Renal pelvis (tissue), 4 donors: ENCODE measurements around the gene LARGE1. TPM values are rescaled to one million over a fixed set of nuclear protein-coding genes. Genes with fewer than 3 reads are reported as not detected.

Experiments used
- DNase-seq: peaks from one replicate; pipeline ENCODE4 v3.0.0-alpha.2; 2013
- polyA plus RNA-seq, 3 donors: library from polyadenylated mRNA; unstranded; fragments of 120-200 nt; gene quantifications; one replicate each; pipeline ENCODE4 v1.2.1, GENCODE V29; 2013; ENCODE audit not compliant: insufficient read length in 3 of 3

The LARGE1 gene
- polyA plus RNA-seq, 3 donors: 27.6 to 31.2 (median 28.1) TPM

- no peak for DNase-seq
Observed at GRCh38 chr22:33440756-33441155, 479.5 kb downstream of the LARGE1 start.

DNA sequence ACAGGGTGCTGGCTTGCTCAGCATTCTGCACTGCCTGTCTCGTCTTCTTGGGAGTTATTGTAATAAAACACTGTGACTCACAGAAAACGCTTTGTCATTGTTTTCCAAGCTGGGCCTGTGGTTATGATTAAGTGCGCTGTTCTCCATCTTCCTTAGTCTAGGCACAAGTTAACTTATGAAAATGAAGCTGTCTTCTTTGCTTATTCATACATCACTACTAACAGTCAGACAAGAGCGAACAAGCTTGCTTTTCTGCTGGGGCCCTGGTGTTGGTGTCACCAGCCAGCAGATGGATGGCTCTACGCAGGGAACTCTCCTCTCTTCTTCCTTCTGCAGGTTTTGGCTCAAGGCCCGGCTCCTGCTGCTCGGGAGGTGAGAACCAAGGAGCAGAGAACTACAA is 482.0 kb downstream of the LARGE1 start:
- no peak for DNase-seq

DNA sequence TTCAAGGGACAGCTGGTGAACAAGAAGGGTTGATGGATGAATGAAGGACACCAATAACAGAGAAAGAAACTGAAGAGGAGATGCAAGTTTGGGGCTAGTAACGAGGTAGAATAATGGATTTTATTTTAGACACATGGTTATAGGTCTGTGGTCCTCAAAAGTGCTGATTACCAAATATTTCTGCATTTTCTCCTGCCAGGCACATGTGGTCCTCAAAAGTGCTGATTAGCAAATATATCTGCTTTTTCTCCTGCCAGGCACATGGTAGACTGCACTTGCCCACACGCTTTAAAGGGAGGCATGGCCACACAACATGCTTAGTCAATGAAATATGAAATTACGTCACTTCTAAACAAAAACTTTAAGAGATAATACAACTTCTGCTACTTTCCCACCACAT is 489.0 kb downstream of the LARGE1 start:
- DNase-seq: no peak

- no peak for DNase-seq
Observed at GRCh38 chr22:33429281-33429680, 491.0 kb downstream of the LARGE1 start.

GRCh38 chr22:33427461-33427860 is 492.8 kb downstream of the LARGE1 start:
- DNase-seq: no peak

DNA sequence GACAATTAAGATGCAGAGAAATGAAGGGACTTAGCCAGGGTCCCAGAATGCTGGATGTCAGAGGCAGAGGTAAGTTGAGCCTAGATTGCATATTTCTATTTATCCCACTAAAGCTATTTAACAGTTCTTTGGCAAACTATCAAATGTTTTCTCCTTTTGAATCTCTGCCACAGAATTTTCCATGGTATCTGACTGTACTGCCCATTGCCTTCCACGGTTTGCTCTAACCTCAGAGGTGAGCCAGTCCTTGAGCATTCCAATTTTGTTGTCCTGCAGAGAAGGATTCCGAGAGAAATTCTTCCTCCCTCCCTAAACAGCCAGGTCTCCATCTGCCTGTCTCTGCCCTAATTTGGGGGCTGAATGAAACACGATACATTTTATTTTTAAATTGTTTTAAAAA is 493.8 kb downstream of the LARGE1 start:
- no peak for DNase-seq

DNA sequence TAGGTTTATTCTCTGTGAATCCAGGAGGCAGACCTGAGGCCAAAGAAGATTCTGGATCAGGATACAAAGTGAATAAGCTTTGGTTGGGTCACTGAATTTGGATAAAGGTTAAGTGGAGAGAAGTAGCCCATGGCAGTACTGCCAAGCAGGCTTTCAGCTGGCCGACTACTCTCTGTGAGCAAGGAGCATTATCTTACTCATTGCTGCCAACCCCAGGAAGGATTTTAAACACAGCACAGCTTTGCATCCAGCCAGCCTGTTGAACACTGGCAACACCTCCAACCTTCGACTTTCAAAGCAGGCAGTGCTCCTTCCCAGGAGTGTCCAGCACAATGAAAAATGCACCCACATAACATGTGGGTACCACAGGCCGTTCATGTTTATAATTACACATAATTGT is 498.4 kb downstream of the LARGE1 start:
- no peak for DNase-seq

DNA sequence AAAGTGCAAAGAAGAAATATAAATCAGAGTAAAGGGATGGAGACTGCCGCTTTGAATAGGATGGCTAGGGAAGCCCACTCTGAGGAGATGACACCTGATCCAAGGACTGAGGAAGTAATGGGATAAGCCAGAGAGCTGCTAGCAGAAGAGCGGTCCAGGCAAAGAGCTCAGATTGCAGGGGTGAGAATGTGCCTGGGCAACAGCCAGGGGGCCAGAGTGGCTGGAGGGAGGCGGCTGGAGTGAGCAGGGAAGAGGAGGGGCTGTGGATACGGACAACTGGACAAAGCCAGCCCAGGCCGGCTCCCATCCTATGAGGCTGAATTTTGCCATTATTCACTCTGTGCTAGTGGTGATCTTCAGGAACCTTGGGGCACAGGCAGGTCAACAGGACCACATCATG is 501.8 kb downstream of the LARGE1 start:
- no peak for DNase-seq

GRCh38 chr22:33415401-33415800 is 504.9 kb downstream of the LARGE1 start:
- DNase-seq: no peak

GRCh38 chr22:33409079-33409478 is 511.2 kb downstream of the LARGE1 start:
- DNase-seq: no peak

- DNase-seq: peak; percentile 34
Observed at GRCh38 chr22:33405194-33405593, 515.1 kb downstream of the LARGE1 start.

GRCh38 chr22:33404723-33405122 is 515.6 kb downstream of the LARGE1 start:
- DNase-seq: no peak

- DNase-seq: no peak
Observed at GRCh38 chr22:33402325-33402724, 518.0 kb downstream of the LARGE1 start.

DNA sequence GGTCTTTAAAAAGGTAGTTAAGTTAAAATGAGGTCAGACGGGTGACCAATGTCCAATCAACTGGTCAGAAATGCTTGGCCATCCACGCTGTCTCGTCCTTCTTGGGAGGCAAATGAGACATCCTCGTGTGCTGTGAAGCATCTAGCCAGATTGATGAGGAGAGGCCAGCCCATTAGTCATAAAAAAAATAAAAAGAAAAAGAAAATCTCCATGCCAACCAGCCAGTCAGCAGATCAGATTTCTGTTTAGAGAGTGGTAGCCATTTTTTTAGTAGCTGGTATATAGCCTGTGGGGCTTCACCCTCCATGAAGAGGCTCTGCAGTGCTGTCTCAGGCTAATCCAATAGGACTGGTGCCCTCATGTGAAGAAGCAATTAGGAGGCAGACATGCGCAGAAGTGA is 519.0 kb downstream of the LARGE1 start:
- no peak for DNase-seq

DNA sequence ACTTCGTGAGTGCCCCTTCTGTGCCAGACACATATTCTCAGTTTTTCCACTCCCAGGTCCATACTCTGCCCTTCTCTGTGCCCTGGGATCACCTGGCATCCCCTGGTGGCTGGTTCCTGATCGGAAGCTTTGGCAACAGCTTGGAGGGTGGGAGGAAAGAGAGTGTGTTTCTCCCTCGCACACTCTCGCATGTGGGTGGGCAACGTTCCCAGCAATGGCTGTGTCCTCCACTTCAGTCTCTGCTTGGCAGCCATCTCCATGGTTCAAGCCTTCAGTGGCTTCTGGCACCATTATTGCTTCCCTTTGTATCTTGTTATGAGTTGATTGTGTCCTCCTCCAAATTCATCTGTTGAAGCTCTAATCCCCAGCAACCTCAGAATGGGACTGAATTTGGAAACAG is 519.4 kb downstream of the LARGE1 start:
- no peak for DNase-seq

DNA sequence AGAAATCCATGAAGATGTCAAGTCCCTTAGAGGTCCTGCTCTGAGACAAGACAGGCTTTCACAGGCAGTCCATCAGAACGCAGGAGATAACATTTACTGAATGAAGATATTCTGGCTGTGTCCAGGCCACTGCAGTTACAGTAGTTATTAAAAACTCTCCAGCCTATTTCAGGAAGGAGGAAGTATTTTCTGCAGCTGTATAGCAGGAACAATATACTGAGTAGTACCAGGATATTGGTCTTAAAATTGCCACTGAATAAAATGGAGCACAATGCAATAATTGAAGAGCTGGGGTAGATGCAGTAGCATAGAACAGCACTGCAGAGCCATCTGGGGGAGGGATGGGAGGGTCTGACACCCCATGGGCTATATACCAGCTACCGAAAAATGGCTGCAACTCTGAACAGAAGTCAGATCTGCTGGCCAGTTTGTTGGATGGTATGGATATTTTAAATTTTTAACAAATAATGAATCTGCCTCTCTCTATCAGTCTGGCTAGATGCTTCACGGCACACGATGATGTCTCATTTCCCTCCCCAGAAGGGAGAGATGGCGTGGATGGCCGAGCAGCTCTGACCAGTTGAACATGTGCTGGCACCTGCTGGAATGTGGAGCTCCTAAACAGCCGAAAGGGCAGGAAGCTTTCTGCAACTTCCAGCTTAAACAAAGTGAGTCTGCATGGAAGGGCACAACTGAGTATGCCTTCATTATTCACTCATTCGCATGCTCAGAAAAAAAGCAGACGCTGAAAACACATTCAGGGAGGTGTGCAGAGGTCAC is 520.0 kb downstream of the LARGE1 start:
- peak; percentile 17 for DNase-seq

DNA sequence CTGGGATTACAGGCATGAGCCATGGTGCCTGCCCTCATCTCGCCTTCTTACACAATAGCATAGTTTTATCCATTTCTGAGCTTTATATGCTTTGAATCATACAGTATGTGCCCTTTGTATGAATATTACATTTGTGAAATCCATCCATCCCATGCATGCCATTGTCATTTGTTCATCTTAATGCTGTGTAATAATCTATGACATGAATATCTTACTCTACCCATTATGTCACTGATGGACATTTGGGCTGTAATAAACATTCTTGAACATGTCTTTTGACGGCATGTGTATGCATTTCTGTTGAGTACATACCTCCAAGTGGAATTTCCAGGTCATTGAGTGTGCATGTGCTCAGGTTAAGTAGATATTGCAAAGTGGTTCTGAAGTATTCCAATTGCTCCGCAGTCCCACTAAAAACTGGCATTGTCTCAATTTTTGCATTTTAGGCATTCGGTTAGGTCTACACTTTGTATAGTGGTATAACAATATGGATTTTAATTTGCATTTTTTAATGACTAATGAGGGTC is 522.8 kb downstream of the LARGE1 start:
- no peak for DNase-seq

- no peak for DNase-seq
Observed at GRCh38 chr22:33393432-33393831, 526.8 kb downstream of the LARGE1 start.

DNA sequence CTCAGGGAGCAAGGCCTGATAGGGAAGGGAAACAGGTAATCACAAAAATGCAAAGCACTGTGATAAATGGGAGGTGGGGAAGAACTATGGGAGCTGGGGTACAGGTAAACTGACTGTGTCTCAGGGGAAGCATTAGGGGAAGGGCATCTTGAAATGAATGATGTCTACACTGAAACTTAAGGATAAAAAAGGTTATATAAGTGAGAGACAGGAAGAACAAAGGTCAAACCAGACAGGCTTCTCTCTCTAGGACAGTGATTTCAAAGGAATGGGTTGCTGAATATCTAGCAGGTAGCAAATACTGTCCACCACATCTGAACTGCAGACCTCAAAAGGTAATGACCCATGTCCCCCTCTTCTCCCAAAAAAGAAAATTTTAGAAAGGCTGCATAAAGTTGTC is 529.0 kb downstream of the LARGE1 start:
- no peak for DNase-seq

DNA sequence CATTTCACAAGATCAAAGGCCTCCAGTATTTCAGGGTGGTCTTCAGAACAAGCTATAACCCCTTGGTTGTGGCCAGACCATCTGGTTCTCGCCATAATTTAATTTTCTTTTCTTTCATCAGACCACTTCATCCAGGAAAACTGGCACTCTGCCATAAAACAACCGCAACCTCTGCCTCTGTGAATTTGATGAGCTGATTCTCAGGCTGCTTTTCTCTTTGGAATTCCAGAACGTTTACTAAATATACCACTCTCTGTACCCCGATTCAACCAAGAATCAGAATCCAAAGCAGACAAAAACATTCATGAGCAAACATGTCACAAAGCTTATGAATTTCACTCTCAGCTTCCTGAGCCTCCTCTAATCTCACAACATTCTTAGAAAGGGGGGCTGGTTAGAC is 530.3 kb downstream of the LARGE1 start:
- no peak for DNase-seq

DNA sequence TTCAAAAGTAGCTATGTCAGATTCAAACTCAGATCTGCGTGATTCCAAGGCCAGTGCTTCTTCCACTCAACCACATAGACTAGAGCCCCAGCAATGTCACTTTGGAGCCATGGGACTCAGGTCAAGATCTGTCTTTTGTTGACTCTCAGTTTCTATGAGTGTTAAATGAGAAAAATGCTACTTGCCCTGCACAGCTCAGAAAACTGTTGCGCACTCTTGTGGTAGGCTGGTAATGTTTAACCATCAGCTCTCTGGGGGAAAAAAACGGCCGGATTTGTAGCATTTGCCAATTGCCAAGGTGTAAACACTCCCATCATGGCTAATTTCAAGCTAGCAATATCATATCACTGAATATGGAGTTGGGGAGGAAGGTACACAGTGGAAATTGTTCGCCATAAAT is 534.0 kb downstream of the LARGE1 start:
- no peak for DNase-seq

DNA sequence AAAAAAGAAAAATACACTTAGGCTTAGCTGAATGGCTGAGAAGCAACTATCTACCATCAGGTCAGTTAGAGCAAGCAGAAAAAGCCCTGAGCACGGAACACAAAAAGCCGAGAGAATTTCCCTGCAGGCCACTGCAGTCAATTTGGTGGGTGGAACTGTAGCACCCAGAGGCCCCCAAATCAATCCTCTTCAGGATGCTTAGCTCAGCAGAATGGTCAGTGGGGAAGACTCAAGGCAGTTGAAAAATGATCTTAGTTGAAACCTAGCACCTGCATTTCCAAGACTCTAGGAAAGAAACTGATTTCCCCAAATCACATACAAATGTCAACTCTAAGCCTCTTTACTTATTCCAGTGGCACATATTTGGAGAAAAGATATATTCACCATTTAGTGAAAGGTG is 534.7 kb downstream of the LARGE1 start:
- no peak for DNase-seq

GRCh38 chr22:33382436-33382835 is 537.8 kb downstream of the LARGE1 start:
- peak; percentile 49 for DNase-seq
